Endometrium (tissue), 2 donors: ENCODE results near the gene OMG.
A peak's percentile ranks its signal among the peaks of the same experiment; 100 is the strongest.

ENCODE experiments used
- FAIRE-seq: peaks from 2 replicates; lab custom pipeline; 2012; peaks lifted over from hg19 to GRCh38; lab: Jason Lieb, UNC
- donor health status: control.
- donor health status: control.

Gene OMG

GRCh38 chr17:31261601-31262000, 35.4 kb downstream of the OMG start:
- FAIRE-seq: no peak

- no peak for FAIRE-seq
Measured at GRCh38 chr17:31260151-31260550, 36.9 kb downstream of the OMG start.

- FAIRE-seq: no peak
Measured at GRCh38 chr17:31256936-31257335, 40.1 kb downstream of the OMG start.

GRCh38 chr17:31254654-31255053, 42.4 kb downstream of the OMG start:
- no peak for FAIRE-seq

- FAIRE-seq: peak; percentile 91
Measured at GRCh38 chr17:31252741-31253140, 44.3 kb downstream of the OMG start.

- no peak for FAIRE-seq
Measured at GRCh38 chr17:31251970-31252328, 45.1 kb downstream of the OMG start.

- FAIRE-seq: no peak
Measured at GRCh38 chr17:31251105-31251969, 45.7 kb downstream of the OMG start.

- no peak for FAIRE-seq
Measured at GRCh38 chr17:31250229-31250628, 46.8 kb downstream of the OMG start.

GRCh38 chr17:31249835-31250141, 47.3 kb downstream of the OMG start:
- no peak for FAIRE-seq

GRCh38 chr17:31248986-31249834, 47.8 kb downstream of the OMG start:
- FAIRE-seq: no peak
